Psoas muscle (tissue), 8 donors: ENCODE measurements around the gene LYZL2. TPM values are rescaled to one million over a fixed set of nuclear protein-coding genes. Genes with fewer than 3 reads are reported as not detected.
"Not testable (repeated sequence)": the region's sequence is repeated elsewhere in the genome, so short reads cannot be mapped to it uniquely, and the experiment has no call there.

Source experiments
- ATAC-seq, 4 donors: fragments of 200-7000 bp; cut with Tn5 transposase; one replicate each; pipeline ENCODE4 v1.9.1; 2020; ENCODE audit warnings: moderate library complexity in 3 of 4, mild to moderate bottlenecking in 2 of 4
- DNase-seq, 2 donors: peaks; one replicate each; pipeline ENCODE4 v3.0.0-alpha.2; 2020
- H3K27ac ChIP-seq: fragments of 200-600 bp; one replicate; pipeline ENCODE4 v1.8.0; 2022
- H3K27me3 ChIP-seq, 3 donors: fragments of 200-600 bp in 1 of 3; one replicate each; pipeline versions ENCODE4 v1.6.1 to v1.8.0; 2013 to 2022; ENCODE audit warnings: low read length in 2 of 3, mild to moderate bottlenecking in 2 of 3, moderate library complexity in 1 of 3; ENCODE audit not compliant: insufficient read depth in 3 of 3
- H3K36me3 ChIP-seq, 2 donors: fragments of 200-600 bp in 1 of 2; one replicate each; pipeline versions ENCODE4 v1.6.1 to v1.8.0; 2013 to 2022; ENCODE audit warnings: low read depth in 1 of 2, mild to moderate bottlenecking in 1 of 2, moderate library complexity in 1 of 2; ENCODE audit not compliant: insufficient read depth in 1 of 2
- H3K4me1 ChIP-seq: fragments of 200-600 bp; one replicate; pipeline ENCODE4 v1.8.0; 2022
- H3K4me3 ChIP-seq: fragments of 200-600 bp; one replicate; pipeline ENCODE4 v1.8.0; 2022; ENCODE audit warnings: mild to moderate bottlenecking
- H3K9me3 ChIP-seq: fragments of 200-600 bp; one replicate; pipeline ENCODE4 v1.8.0; 2022
- WGBS, 3 donors: extraction: QIAGEN DNeasy Blood & Tissue Kit; methylation state at CpG; one replicate each; pipeline versions ENCODE4 v1.1.6 to v1.1.7; 2013; 5-methylcytosine and 5-hydroxymethylcytosine counted together
- intact Hi-C, 2 donors: fragments of 100-400 bp; cut with DNase I; formaldehyde crosslinking; loops; one replicate each; pipeline versions ENCODE4 v1.11.0 to v1.14.2; 2022
- polyA plus RNA-seq, 3 donors: library from polyadenylated mRNA; stranded (reverse); fragments of 200-250 nt; gene quantifications; one replicate each; pipeline ENCODE4 v1.2.3, GENCODE V29; 2013
- total RNA-seq, 4 donors: library from RNA; stranded (reverse); fragmentation: NEBNext Ultra II Directional in 2 of 4; extraction: Animal tissue kit (Norgen Biotek cat#: 25700) in 2 of 4; gene quantifications; one replicate each; pipeline versions ENCODE4 v1.2.1 to v1.2.4, GENCODE V29; 2021 to 2023
- TF ChIP-seq, protein P1 (sequence below): fragments of 200-600 bp; IDR thresholded peaks from one replicate; pipeline ENCODE4 v1.8.0; 2022; ENCODE audit warnings: antibody characterized with exemption
- donor health status: healthy with polysubstance abuse.
- donor health status: DM: no; HTN: no; CAD: no; lungs with moderate emphysema.
- donor health status: Bipolar disorder and iron deficiency.
- donor health status: healthy.
- donor health status: DM: yes; HTN: yes; CAD: no.
- donor health status: DM: no; HTN: no; CAD: no.
- donor health status: DM: no; HTN: no; CAD: no.
- donor health status: DM: yes; HTN: yes; CAD: no.

The LYZL2 gene
- total and polyA plus RNA-seq, 7 donors, result not detected

- no peaks in the 10 kb centered on the region for H3K4me1 ChIP-seq
- no peaks in the 10 kb centered on the region for H3K27me3 ChIP-seq
- DNase-seq (no peak), ATAC-seq (peak in 3 of 4 donors; percentile 58 to 63 (median 59))
- TF ChIP-seq, protein P1, sequence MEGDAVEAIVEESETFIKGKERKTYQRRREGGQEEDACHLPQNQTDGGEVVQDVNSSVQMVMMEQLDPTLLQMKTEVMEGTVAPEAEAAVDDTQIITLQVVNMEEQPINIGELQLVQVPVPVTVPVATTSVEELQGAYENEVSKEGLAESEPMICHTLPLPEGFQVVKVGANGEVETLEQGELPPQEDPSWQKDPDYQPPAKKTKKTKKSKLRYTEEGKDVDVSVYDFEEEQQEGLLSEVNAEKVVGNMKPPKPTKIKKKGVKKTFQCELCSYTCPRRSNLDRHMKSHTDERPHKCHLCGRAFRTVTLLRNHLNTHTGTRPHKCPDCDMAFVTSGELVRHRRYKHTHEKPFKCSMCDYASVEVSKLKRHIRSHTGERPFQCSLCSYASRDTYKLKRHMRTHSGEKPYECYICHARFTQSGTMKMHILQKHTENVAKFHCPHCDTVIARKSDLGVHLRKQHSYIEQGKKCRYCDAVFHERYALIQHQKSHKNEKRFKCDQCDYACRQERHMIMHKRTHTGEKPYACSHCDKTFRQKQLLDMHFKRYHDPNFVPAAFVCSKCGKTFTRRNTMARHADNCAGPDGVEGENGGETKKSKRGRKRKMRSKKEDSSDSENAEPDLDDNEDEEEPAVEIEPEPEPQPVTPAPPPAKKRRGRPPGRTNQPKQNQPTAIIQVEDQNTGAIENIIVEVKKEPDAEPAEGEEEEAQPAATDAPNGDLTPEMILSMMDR, result peak; percentile 64
- WGBS, 3 donors, result 37 to 39% (median 37%) methylated on average over 11 of the region's 11 CpGs
- H3K9me3 ChIP-seq, result no peaks in the 10 kb centered on the region
- H3K27ac ChIP-seq, result no peak overlapping the region
- peak overlapping the region; percentile 57 for H3K4me3 ChIP-seq
- intact Hi-C loops, result no loop called here
- no peaks in the 10 kb centered on the region for H3K36me3 ChIP-seq
Observed at GRCh38 chr10:30671026-30671616, 41.6 kb upstream of the LYZL2 start.

- H3K4me3 ChIP-seq, intact Hi-C loops, H3K27ac ChIP-seq, H3K36me3 ChIP-seq, H3K4me1 ChIP-seq, H3K9me3 ChIP-seq, H3K27me3 ChIP-seq: not testable (repeated sequence)
- DNase-seq (peak in 1 of 2 donors; percentile 63), ATAC-seq (peak; percentile 73 to 86 (median 82))
- WGBS, 3 donors, result 18 to 61% (median 36%) methylated on average over 11 of the region's 11 CpGs
Observed at GRCh38 chr10:30667982-30668381, 38.4 kb upstream of the LYZL2 start.

DNA sequence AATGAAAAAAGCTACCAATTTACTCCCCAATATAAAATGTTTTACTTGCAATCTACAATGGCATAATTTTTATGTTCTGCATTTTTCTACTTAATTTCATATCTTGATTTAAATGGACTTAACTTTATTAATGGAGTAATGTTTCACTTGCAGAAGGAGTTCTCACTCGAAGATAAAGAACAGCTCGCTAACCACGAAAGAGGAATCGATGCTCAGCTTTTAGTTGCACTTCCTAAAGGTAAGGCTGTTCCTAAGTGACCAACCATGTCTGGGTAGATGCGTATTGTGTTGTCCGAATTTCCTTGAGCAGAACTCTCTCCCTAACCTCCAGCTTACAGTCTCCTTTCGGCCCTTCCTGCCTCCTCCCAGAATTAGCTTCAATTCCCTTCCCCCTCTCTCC, 33.9 kb upstream of the LYZL2 start:
- H3K4me1 ChIP-seq, H3K9me3 ChIP-seq, H3K27ac ChIP-seq, H3K36me3 ChIP-seq, H3K4me3 ChIP-seq, ATAC-seq, DNase-seq, intact Hi-C loops, H3K27me3 ChIP-seq: not testable (repeated sequence)
- WGBS, 3 donors, result 88 to 93% (median 89%) methylated on average over 4 to 5 of the region's 7 CpGs

DNA sequence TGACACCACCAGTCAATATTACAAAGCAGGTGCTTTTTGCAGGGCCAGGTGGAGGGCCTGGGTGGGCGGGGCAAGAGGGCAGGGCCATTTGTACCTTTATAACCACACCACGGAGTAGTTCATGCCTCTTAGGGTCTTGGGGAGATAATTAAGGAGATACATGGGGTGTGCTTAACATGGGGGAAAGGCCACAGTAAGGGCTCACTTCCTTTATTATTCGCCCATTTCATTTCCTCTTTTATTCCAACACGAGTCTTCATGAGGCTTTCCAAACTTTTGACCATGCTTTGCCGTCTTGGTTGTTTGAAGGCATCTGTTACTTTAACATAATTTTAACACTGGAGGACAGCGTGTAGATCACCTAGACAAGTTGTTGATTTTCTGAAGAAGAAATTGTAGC, 33.3 kb upstream of the LYZL2 start:
- H3K9me3 ChIP-seq, result no peaks in the 10 kb centered on the region
- 88 to 90% (median 89%) methylated on average over 6 of the region's 6 CpGs for whole genome bisulfite sequencing, 3 donors
- TF ChIP-seq, protein P1, result no peak
- ATAC-seq (no peak), DNase-seq (no peak)
- H3K36me3 ChIP-seq, result no peaks in the 10 kb centered on the region
- no peaks in the 10 kb centered on the region for H3K4me1 ChIP-seq
- no peak overlapping the region for H3K4me3 ChIP-seq
- intact Hi-C loops, result no loop called here
- no peaks in the 10 kb centered on the region for H3K27me3 ChIP-seq
- no peak overlapping the region for H3K27ac ChIP-seq

- intact Hi-C loops, result not testable (repeated sequence)
Observed at GRCh38 chr10:30660314-30660713, 30.8 kb upstream of the LYZL2 start.

DNA sequence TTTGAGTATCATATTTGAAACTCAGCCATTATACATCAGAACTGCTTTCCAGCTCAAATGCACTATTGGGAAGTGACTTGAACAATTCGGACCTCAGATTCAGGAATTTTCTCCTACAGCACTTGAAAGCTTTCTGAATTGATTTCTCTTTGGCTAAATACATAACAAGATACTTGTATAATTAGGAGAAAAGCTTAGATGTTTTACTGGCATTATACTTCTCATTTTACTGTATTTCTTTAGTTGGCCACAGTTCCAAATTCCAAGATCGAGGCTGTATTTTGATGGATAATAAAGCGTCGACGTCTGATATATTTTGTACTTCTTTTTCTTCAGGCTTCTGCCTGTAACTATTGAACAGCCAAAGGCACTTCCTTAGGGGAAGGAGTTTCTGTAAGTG, 26.7 kb upstream of the LYZL2 start:
- H3K36me3 ChIP-seq, result no peaks in the 10 kb centered on the region
- peaks cover 3% of the 10 kb centered on the region for H3K4me1 ChIP-seq
- H3K27me3 ChIP-seq, result no peaks in the 10 kb centered on the region
- TF ChIP-seq, protein P1, result no peak
- no peak for ATAC-seq
- H3K9me3 ChIP-seq, result no peaks in the 10 kb centered on the region
- 52 to 64% (median 53%) methylated on average over 5 of the region's 5 CpGs for WGBS, 3 donors
- H3K27ac ChIP-seq, result no peak overlapping the region
- DNase-seq, result no peak
- intact Hi-C loops, result no loop called here
- H3K4me3 ChIP-seq, result no peak overlapping the region

More at GRCh38 chr10:30660314-30660713, 30.8 kb upstream of the LYZL2 start:
- H3K4me3 ChIP-seq, DNase-seq, ATAC-seq, H3K27ac ChIP-seq, H3K36me3 ChIP-seq, H3K9me3 ChIP-seq, H3K4me1 ChIP-seq, H3K27me3 ChIP-seq: not testable (repeated sequence)
- 80 to 89% (median 88%) methylated on average over 3 of the region's 3 CpGs for WGBS, 3 donors

- H3K36me3 ChIP-seq, DNase-seq, H3K9me3 ChIP-seq, H3K27ac ChIP-seq, ATAC-seq, H3K4me1 ChIP-seq, intact Hi-C loops, H3K27me3 ChIP-seq, H3K4me3 ChIP-seq: not testable (repeated sequence)
- 71 to 80% (median 74%) methylated on average over 8 of the region's 8 CpGs for WGBS, 3 donors
Observed at GRCh38 chr10:30655001-30655400, 25.4 kb upstream of the LYZL2 start.

GRCh38 chr10:30651470-30652397, 22.2 kb upstream of the LYZL2 start:
- H3K27ac ChIP-seq, H3K9me3 ChIP-seq, DNase-seq: not testable (repeated sequence)

More at GRCh38 chr10:30651470-30652397, 22.2 kb upstream of the LYZL2 start:
- 71 to 80% (median 74%) methylated on average over 9 of the region's 10 CpGs for WGBS, 3 donors
- H3K27me3 ChIP-seq, H3K4me1 ChIP-seq, H3K36me3 ChIP-seq, H3K4me3 ChIP-seq, intact Hi-C loops: not testable (repeated sequence)
- ATAC-seq, result peak; percentile 28 to 62 (median 55)
